Sigmoid colon (tissue), 7 donors: ENCODE results near the gene MMP2. TPM values are rescaled to one million over a fixed set of nuclear protein-coding genes. Genes with fewer than 3 reads are reported as not detected.
A peak's percentile ranks its signal among the peaks of the same experiment; 100 is the strongest.

Experiments
- DNase-seq: peaks from one replicate; pipeline ENCODE4 v3.0.0-alpha.2; 2019
- H3K27ac ChIP-seq, 4 donors: fragments of 200-600 bp; sonication (generic); one replicate each; pipeline ENCODE4 v1.5.1; 2016 to 2019; ENCODE audit warnings: mild to moderate bottlenecking in 1 of 4
- H3K27me3 ChIP-seq, 3 donors: fragments of 200-600 bp; sonication (generic); one replicate each; pipeline ENCODE4 v1.5.1; 2019; ENCODE audit warnings: mild to moderate bottlenecking in 1 of 3
- H3K36me3 ChIP-seq, 4 donors: fragments of 200-600 bp; sonication (generic); one replicate each; pipeline ENCODE4 v1.5.1; 2016 to 2019
- H3K4me1 ChIP-seq, 4 donors: fragments of 200-600 bp; sonication (generic); one replicate each; pipeline ENCODE4 v1.5.1; 2017 to 2019
- H3K4me3 ChIP-seq, 4 donors: fragments of 200-600 bp; sonication (generic); one replicate each; pipeline ENCODE4 v1.5.1; 2017 to 2019; ENCODE audit warnings: mild to moderate bottlenecking in 2 of 4, moderate library complexity in 1 of 4
- H3K9me3 ChIP-seq, 4 donors: fragments of 200-600 bp in 3 of 4; sonication (generic) in 3 of 4; one replicate each; pipeline versions ENCODE4 v1.5.1 to v1.6.1; 2013 to 2019
- CTCF ChIP-seq, 4 experiments: fragments of 450-650 bp in 3 of 4; fragments of 200-600 bp in 1 of 4; IDR thresholded peaks; one replicate each; pipeline ENCODE4 v1.5.1; 2016 to 2019; ENCODE audit warnings: antibody characterized with exemption in 4 of 4, mild to moderate bottlenecking in 3 of 4, moderate library complexity in 2 of 4
- EP300 ChIP-seq, 4 donors: sonication (generic); formaldehyde crosslinking; IDR thresholded peaks; one replicate each; pipeline ENCODE4 v1.6.1; 2017; ENCODE audit warnings: antibody characterized with exemption in 4 of 4
- POLR2A ChIP-seq, 2 donors: fragments of 450-650 bp; IDR thresholded peaks; one replicate each; pipeline ENCODE4 v1.6.1; 2016; ENCODE audit warnings: antibody characterized with exemption in 2 of 2, mild to moderate bottlenecking in 2 of 2, moderate library complexity in 2 of 2
- POLR2AphosphoS5 ChIP-seq, 4 donors: sonication (generic); formaldehyde crosslinking; IDR thresholded peaks; one replicate each; pipeline ENCODE4 v1.6.1; 2017; ENCODE audit warnings: antibody characterized with exemption in 4 of 4
- WGBS, 2 donors: extraction: QIAGEN DNeasy Blood & Tissue Kit; methylation state at CpG; one replicate each; pipeline ENCODE4 v1.1.7; 2013; 5-methylcytosine and 5-hydroxymethylcytosine counted together
- intact Hi-C: fragments of 100-400 bp; cut with DNase I; formaldehyde crosslinking; loops from one replicate; pipeline ENCODE4 v1.15.1; 2023
- polyA plus RNA-seq, 3 donors: library from polyadenylated mRNA; stranded (reverse); fragments of 200-250 nt; gene quantifications; one replicate each; pipeline ENCODE4 v1.2.3, GENCODE V29; 2013
- total RNA-seq, 4 donors: library from RNA; depleted of rRNA; stranded (reverse); fragments of >200 nt; gene quantifications; one replicate each; pipeline ENCODE4 v1.1.0, GENCODE V29; 2016
- donor health status: healthy with polysubstance abuse.
- donor health status: Bipolar disorder and iron deficiency.
- donor health status: healthy.

The MMP2 gene
- total and polyA plus RNA-seq, 7 donors, result 7.2 to 280 (median 142) TPM

- H3K4me3 ChIP-seq, result no peak overlapping the region
- H3K27me3 ChIP-seq, result no peaks in the 10 kb centered on the region
- peaks cover 0 to 7% (median 3%) of the 10 kb centered on the region in 4 donors for H3K4me1 ChIP-seq
- no peak for DNase-seq
- TF ChIP-seq CTCF (IDR thresholded peaks at IDR 0.05) (no peak), EP300 (IDR thresholded peaks at IDR 0.05) (no peak), POLR2AphosphoS5 (IDR thresholded peaks at IDR 0.05) (no peak), POLR2A (IDR thresholded peaks at IDR 0.05) (no peak)
- no peaks in the 10 kb centered on the region for H3K36me3 ChIP-seq
- no peak overlapping the region for H3K27ac ChIP-seq
- no peaks in the 10 kb centered on the region for H3K9me3 ChIP-seq
- intact Hi-C loops, result loop anchor here (5.0 kb wide), 1 partner anchor 37 kb away; no protein-coding TSS in a partner anchor
- WGBS, 2 donors, result 37 to 67% methylated on average over 1 of the region's 1 CpG
Observed at GRCh38 chr16:55539488-55539887, 60.5 kb downstream of the MMP2 start.

- Histone ChIP-seq H3K27ac (no peak overlapping the region), H3K4me1 (peaks cover 0 to 7% (median 3%) of the 10 kb centered on the region in 4 donors), H3K9me3 (no peaks in the 10 kb centered on the region), H3K4me3 (no peak overlapping the region), H3K36me3 (no peaks in the 10 kb centered on the region), H3K27me3 (no peaks in the 10 kb centered on the region)
- TF ChIP-seq CTCF (IDR thresholded peaks at IDR 0.05) (no peak), POLR2A (IDR thresholded peaks at IDR 0.05) (no peak), POLR2AphosphoS5 (IDR thresholded peaks at IDR 0.05) (no peak), EP300 (IDR thresholded peaks at IDR 0.05) (no peak)
- DNase-seq, result no peak
- WGBS, 2 donors, result 96 to 98% methylated on average over 1 of the region's 1 CpG
- intact Hi-C loops, result no loop called here
Observed at GRCh38 chr16:55540221-55540620, 61.2 kb downstream of the MMP2 start.

- Histone ChIP-seq H3K4me1 (peaks cover 0 to 7% (median 3%) of the 10 kb centered on the region in 4 donors), H3K36me3 (no peaks in the 10 kb centered on the region), H3K4me3 (no peak overlapping the region), H3K27ac (no peak overlapping the region), H3K27me3 (no peaks in the 10 kb centered on the region), H3K9me3 (no peaks in the 10 kb centered on the region)
- intact Hi-C loops, result no loop called here
- no peak for DNase-seq
- TF ChIP-seq POLR2A (IDR thresholded peaks at IDR 0.05), result no peak
- no peak for TF ChIP-seq POLR2AphosphoS5 (IDR thresholded peaks at IDR 0.05)
- WGBS, 2 donors, result 90% methylated on average over 1 of the region's 1 CpG
Observed at GRCh38 chr16:55542459-55543082, 63.6 kb downstream of the MMP2 start.

- Histone ChIP-seq H3K4me3 (no peak overlapping the region), H3K4me1 (peaks cover 0 to 7% (median 3%) of the 10 kb centered on the region in 4 donors), H3K9me3 (no peaks in the 10 kb centered on the region), H3K27me3 (no peaks in the 10 kb centered on the region), H3K27ac (no peak overlapping the region), H3K36me3 (no peaks in the 10 kb centered on the region)
- no peak for DNase-seq
- TF ChIP-seq CTCF (IDR thresholded peaks at IDR 0.05) (peak in 2 of 4 experiments; percentile 21 to 38), POLR2AphosphoS5 (IDR thresholded peaks at IDR 0.05) (no peak)
- 21 to 57% methylated on average over 2 of the region's 2 CpGs for WGBS, 2 donors
- intact Hi-C loops, result no loop called here
Observed at GRCh38 chr16:55543472-55543871, 64.5 kb downstream of the MMP2 start.

- no peak for TF ChIP-seq CTCF (IDR thresholded peaks at IDR 0.05)
- TF ChIP-seq POLR2AphosphoS5 (IDR thresholded peaks at IDR 0.05), result no peak
- no peak for TF ChIP-seq EP300 (IDR thresholded peaks at IDR 0.05)
- no peak for TF ChIP-seq POLR2A (IDR thresholded peaks at IDR 0.05)
- no peak overlapping the region for H3K4me3 ChIP-seq
- H3K36me3 ChIP-seq, result peaks cover 0 to 7% (median 0%) of the 10 kb centered on the region in 4 donors
- H3K27ac ChIP-seq, result no peak overlapping the region
- intact Hi-C loops, result no loop called here
- DNase-seq, result no peak
- peaks cover 0 to 1% (median 0%) of the 10 kb centered on the region in 4 donors for H3K9me3 ChIP-seq
- peaks cover 0 to 3% (median under 1%) of the 10 kb centered on the region in 4 donors for H3K4me1 ChIP-seq
- no peaks in the 10 kb centered on the region for H3K27me3 ChIP-seq
Observed at GRCh38 chr16:55552621-55553020, 73.6 kb downstream of the MMP2 start.
